IMR-90 (cell line): ENCODE results near the gene KCNA10.

ENCODE experiments used
- CEBPB ChIP-seq: IDR thresholded peaks from 2 replicates; pipeline ENCODE4 v1.6.1; 2012; ENCODE audit warnings: low read depth, low read length, improper control_type of control experiment
- CHD1 ChIP-seq: IDR thresholded peaks from 2 replicates; pipeline ENCODE4 v1.6.1; 2012; ENCODE audit warnings: low read depth, low read length, improper control_type of control experiment
- FOS ChIP-seq: fragments of 150-350 bp; IDR thresholded peaks from 2 replicates; pipeline ENCODE4 v1.6.1; 2016; ENCODE audit warnings: low read depth, low read length
- MAFK ChIP-seq: IDR thresholded peaks from 2 replicates; pipeline ENCODE4 v1.6.1; 2012; ENCODE audit warnings: low read depth, low read length, improper control_type of control experiment
- MAZ ChIP-seq: IDR thresholded peaks from 2 replicates; pipeline ENCODE4 v1.6.1; 2012; ENCODE audit warnings: low read depth, mild to moderate bottlenecking, low read length, improper control_type of control experiment, moderate library complexity, borderline replicate concordance
- MXI1 ChIP-seq: IDR thresholded peaks from 2 replicates; pipeline ENCODE4 v1.6.1; 2012; ENCODE audit warnings: low read depth, mild to moderate bottlenecking, low read length, moderate library complexity, borderline replicate concordance
- NFE2L2 ChIP-seq: fragments of 150-350 bp; IDR thresholded peaks from 2 replicates; pipeline ENCODE4 v1.6.1; 2016; ENCODE audit warnings: low read depth, mild to moderate bottlenecking, low read length
- POLR2A ChIP-seq: IDR thresholded peaks from 2 replicates; pipeline ENCODE4 v1.6.1; 2012; ENCODE audit warnings: mild to moderate bottlenecking, low read depth, low read length
- RAD21 ChIP-seq: IDR thresholded peaks from 2 replicates; pipeline ENCODE4 v1.6.1; 2012; ENCODE audit warnings: low read length, improper control_type of control experiment
- RCOR1 ChIP-seq: IDR thresholded peaks from 2 replicates; pipeline ENCODE4 v1.6.1; 2012; ENCODE audit warnings: mild to moderate bottlenecking, low read length, improper control_type of control experiment; ENCODE audit not compliant: insufficient replicate concordance
- RFX5 ChIP-seq: IDR thresholded peaks from 2 replicates; pipeline ENCODE4 v1.8.0; 2012; ENCODE audit warnings: low read depth, mild to moderate bottlenecking, low read length, moderate library complexity
- SMC3 ChIP-seq: fragments of 150-350 bp; IDR thresholded peaks from 2 replicates; pipeline ENCODE4 v1.6.1; 2016; ENCODE audit warnings: low read depth, mild to moderate bottlenecking, antibody characterized with exemption, low read length, moderate library complexity
- TF ChIP-seq, protein P1 (sequence below): conservative IDR thresholded peaks from 2 replicates; pipeline ENCODE4 v1.5.1; 2012; ENCODE audit warnings: mild to moderate bottlenecking, low read depth, low read length, improper control_type of control experiment
- TF ChIP-seq, protein P2 (sequence below): fragments of 150-350 bp; IDR thresholded peaks from 2 replicates; pipeline ENCODE4 v1.6.1; 2017; ENCODE audit warnings: mild to moderate bottlenecking, antibody characterized with exemption, low read length, low read depth

DNA sequence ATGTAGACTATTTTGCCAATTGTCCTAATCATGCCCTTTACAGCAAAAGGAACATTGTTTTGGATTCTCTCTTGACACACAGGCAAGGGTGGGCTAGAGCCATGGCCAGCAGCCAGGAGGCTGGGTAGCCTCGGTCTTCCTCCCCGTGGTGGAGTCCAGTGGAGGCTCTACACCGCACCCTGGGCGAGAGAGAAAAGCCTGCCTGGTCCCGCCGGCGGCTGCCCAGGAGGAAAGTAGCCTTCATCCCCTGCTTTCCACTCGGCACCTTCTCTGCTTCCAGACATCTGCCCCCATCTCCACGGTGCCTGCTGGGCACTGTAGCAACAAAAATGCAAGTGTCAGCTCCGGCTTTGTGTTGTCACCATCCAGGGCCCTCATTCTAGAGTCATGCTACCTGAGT lies 46.4 kb downstream of the KCNA10 start:
- TF ChIP-seq, protein P1, sequence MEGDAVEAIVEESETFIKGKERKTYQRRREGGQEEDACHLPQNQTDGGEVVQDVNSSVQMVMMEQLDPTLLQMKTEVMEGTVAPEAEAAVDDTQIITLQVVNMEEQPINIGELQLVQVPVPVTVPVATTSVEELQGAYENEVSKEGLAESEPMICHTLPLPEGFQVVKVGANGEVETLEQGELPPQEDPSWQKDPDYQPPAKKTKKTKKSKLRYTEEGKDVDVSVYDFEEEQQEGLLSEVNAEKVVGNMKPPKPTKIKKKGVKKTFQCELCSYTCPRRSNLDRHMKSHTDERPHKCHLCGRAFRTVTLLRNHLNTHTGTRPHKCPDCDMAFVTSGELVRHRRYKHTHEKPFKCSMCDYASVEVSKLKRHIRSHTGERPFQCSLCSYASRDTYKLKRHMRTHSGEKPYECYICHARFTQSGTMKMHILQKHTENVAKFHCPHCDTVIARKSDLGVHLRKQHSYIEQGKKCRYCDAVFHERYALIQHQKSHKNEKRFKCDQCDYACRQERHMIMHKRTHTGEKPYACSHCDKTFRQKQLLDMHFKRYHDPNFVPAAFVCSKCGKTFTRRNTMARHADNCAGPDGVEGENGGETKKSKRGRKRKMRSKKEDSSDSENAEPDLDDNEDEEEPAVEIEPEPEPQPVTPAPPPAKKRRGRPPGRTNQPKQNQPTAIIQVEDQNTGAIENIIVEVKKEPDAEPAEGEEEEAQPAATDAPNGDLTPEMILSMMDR = no peak
- TF ChIP-seq RAD21 (no peak), POLR2A (no peak), MAZ (no peak), CEBPB (no peak), CHD1 (no peak), MAFK (no peak), SMC3 (no peak), NFE2L2 (no peak), MXI1 (no peak), RFX5 (no peak), RCOR1 (no peak), FOS (no peak)
- TF ChIP-seq, protein P2, sequence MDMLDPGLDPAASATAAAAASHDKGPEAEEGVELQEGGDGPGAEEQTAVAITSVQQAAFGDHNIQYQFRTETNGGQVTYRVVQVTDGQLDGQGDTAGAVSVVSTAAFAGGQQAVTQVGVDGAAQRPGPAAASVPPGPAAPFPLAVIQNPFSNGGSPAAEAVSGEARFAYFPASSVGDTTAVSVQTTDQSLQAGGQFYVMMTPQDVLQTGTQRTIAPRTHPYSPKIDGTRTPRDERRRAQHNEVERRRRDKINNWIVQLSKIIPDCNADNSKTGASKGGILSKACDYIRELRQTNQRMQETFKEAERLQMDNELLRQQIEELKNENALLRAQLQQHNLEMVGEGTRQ = no peak
